HG03575 (cell line): ENCODE measurements around the gene GPATCH3.
"Not testable (repeated sequence)": the region's sequence is repeated elsewhere in the genome, so short reads cannot be mapped to it uniquely, and the experiment has no call there.

Source experiments
- ATAC-seq: cut with Tn5 transposase; IDR thresholded peaks from one replicate; pipeline ENCODE4 v1.9.1; 2021; ENCODE audit not compliant: unreplicated experiment, insufficient number of reproducible peaks, low FRiP score; ENCODE audit errors: extremely low read depth

The GPATCH3 gene

DNA sequence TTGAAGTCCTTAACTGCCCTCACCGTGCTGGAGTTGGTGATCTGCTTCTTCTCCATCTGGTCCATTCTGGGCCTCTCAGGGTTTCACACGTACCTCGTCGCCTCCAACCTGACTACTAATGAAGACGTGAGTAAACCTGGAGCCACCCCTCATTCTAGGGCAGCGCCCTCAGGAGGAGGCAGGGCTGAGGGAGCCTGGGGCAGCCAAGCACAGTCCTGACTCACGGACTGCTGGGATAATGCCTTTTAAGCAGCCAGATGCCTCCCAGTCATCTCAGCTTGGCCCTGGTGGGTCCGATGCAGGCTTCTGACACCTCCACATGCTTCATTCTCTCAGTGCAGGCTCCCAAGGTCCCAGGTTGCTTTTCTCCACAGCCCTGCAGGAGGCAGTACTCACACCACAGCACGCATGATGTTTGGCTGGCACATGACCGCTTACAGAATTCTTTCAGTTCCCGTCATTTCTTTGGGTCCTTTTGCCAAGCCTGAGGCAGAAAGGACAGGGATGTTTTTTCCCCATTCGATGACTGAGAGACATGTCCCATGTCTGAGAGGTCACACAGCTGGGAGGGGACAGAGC is 49.1 kb downstream of the GPATCH3 start:
- ATAC-seq: no peak

DNA sequence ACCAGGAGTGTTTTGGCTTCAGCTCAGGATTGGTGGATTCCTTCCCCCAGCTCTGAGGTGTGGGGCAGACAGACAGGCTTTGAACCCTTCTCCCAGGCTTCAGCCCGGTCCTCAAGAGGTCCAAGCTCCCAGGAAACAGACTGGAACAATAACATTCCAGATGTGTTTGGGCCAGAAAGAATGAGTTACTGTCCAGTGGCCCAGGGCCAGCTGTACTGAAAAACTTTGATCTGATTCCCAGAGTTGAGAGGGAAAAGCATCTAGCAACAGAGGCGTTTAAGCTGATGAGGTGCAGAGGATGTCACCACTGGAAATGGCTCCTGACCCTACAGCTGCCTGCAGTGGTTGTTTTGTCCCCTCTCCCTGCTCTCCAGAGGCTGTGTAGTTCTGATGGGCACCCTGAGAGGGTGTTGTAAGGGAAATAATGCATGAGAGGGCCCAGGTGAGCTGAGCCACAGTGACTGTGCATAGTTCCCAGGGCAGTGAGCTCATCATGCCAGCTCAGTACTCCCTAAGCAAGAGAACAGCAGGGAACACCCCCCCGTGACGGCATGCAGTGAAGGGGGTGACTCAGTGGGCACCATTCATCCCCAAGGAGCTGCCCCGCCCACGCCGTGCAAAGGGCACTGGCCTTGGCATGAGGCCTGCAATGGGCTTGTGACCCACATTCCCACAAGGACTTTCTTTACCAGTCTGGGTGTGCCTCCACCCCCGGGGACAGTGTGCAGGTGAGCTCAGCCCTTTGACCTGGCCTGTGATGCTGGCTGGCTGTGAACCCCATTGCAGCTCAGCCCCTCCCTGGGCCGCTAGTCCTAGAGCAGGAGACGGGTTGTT is 51.1 kb downstream of the GPATCH3 start:
- ATAC-seq: no peak

GRCh38 chr1:26848499-26848898 is 51.8 kb downstream of the GPATCH3 start:
- ATAC-seq: no peak

DNA sequence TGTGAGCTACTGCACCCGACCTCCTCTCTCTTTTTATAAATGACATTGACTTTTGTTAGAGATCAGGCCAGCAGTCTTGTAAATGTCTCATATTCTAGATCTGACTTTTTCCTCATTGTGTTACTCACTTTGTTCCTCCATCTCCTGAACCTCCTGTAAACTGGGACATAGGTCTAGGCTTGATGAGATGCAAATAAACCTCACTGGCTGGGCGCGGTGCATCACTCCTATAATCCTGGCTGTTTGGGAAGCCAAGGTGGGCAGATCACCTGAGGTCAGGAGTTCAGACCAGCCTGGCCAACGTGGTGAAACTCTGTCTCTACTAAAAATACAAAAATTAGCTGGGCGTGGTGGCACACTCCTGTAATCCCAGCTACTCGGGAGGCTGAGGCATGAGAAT is 52.4 kb downstream of the GPATCH3 start:
- ATAC-seq: not testable (repeated sequence)

- no peak for ATAC-seq
Observed at GRCh38 chr1:26844424-26845196, 55.7 kb downstream of the GPATCH3 start.
